ENCODE data around the gene PPP1CB. TPM values are rescaled to one million over a fixed set of nuclear protein-coding genes. Genes with fewer than 3 reads are reported as not detected.
A peak's percentile ranks its signal among the peaks of the same experiment; 100 is the strongest.

Gene PPP1CB
- total RNA-seq, 1 experiment from 2014 or later: 180 TPM

DNA sequence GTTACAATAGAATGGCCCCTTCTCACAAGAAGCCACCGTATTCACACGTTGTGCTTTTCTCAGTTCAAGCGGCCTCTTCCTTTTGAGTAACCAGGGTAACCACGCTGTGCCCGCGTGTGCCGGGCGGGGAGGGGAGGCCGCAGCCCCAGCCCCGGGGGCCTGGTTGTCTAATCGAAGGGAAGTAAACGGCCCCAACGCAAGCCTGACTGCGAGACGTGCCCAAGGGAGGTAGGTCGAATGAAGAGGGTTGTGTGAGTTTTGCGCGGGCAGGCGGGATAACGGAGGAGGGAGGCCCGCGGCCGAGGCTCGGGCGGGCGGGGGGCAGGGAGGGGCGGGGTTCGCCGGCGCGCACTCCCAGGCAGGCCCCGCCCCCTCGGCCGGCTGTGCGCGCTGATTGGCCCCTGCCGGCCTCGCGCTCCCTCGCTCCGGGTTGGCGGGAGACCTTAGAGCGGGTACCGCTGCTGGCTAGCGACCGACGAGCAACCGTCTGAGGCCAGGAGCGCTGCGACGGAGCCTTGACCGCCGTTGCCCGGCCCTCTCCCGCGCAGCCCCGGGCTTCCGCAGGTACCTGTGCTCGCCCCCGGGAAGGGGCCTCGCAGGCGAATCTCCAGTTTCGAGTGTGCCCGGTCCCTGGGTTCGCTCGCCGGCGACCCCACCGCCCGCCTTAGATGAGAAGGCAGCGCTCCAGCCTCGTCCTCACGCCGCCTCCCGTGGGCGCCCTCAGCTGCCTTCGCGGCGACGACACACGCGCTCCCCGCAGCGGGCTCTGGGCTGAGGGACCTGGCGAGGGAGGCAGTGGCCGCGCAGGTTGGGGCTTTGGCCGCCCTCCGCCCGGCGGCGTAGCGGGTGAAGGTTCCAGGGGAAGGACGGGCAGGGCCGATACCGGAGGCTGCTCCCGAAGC, 59.0 kb downstream of the PPP1CB start, which contains the start of gene SPDYA:
TSS of gene SPDYA (plus strand) at position 451 of the 902 bp plus-strand sequence. CDS start 5,181 bp downstream, outside the sequence.
- TF ChIP-seq TCF7L2 (IDR thresholded peaks at IDR 0.05; ENCODE audit: low read depth, low read length): no peak
- TF ChIP-seq POLR2AphosphoS5 (IDR thresholded peaks at IDR 0.05; ENCODE audit: low read depth, low read length): peak; percentile 57; the same call in 1 of the 2 replicates
- Histone ChIP-seq H3K27ac (ENCODE audit: low read length) (0 out of 2 replicates have a peak within 1 kb of the TSS, but pooled peaks have one; percentile 32), H3K4me1 (ENCODE audit: control insufficient read depth, insufficient read depth, low read length) (no peaks in the 10 kb centered on the region), H3K36me3 (ENCODE audit: control insufficient read depth, insufficient read depth, low read length) (no peaks in the 10 kb centered on the region), H3K4me3 (ENCODE audit: low read depth in 2 of 2, low read length in 2 of 2) (peak within 1 kb of the TSS; percentile 34), H3K9me3 (ENCODE audit: control insufficient read depth, insufficient read depth, low read depth, low read length) (no peaks in the 10 kb centered on the region), H3K27me3 (ENCODE audit: control insufficient read depth, insufficient read depth, low read length) (no peaks in the 10 kb centered on the region)
- ChIA-PET POLR2A (no interaction called here), CTCF (no interaction called here)
- in situ Hi-C loops (cut with HindIII; ENCODE audit: low pct_unique_long_range_greater_than_20kb, low sequenced_read_pairs): no loop called here
- DNase-seq (ENCODE audit: low read depth, low spot score) (no peak), ATAC-seq (peak; percentile 79)
- BruUV-seq (replicated peaks): no TSS peak
- intact Hi-C loops (cut with micrococcal nuclease; ENCODE audit: unreplicated experiment): no loop called here

DNA sequence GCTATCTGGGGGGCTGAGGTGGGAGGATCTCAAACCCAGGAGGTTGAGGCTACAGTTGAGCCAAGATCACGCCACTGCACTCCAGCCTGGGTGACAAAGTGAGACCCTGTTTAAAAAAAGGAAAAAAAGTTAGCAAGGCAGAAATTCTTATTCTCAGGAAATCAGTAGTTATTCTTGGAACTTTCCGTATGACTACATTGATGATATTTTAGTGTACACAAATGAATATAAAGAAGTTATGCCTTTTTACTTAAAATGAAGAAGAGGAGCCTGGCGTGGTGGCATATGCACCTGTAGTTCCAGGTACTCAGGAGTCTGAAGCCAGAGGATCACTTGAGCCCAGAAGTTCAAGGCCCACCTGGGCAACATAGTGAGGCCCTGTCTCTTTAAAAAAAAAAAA, 66.4 kb downstream of the PPP1CB start:
- CTCF ChIA-PET: interaction anchor here (0.7 kb wide), 1 partner anchor 15 kb away, joined by 3 read pairs; no protein-coding TSS in a partner anchor
- Histone ChIP-seq H3K27ac (ENCODE audit: low read length) (no peak overlapping the region), H3K4me1 (ENCODE audit: control insufficient read depth, insufficient read depth, low read length) (no peaks in the 10 kb centered on the region), H3K4me3 (ENCODE audit: low read depth in 2 of 2, low read length in 2 of 2) (no peak overlapping the region), H3K27me3 (ENCODE audit: control insufficient read depth, insufficient read depth, low read length) (no peaks in the 10 kb centered on the region), H3K9me3 (ENCODE audit: control insufficient read depth, insufficient read depth, low read depth, low read length) (no peaks in the 10 kb centered on the region), H3K36me3 (ENCODE audit: control insufficient read depth, insufficient read depth, low read length) (no peaks in the 10 kb centered on the region)
- BruUV-seq (replicated peaks): no TSS peak
- TF ChIP-seq, protein P1, sequence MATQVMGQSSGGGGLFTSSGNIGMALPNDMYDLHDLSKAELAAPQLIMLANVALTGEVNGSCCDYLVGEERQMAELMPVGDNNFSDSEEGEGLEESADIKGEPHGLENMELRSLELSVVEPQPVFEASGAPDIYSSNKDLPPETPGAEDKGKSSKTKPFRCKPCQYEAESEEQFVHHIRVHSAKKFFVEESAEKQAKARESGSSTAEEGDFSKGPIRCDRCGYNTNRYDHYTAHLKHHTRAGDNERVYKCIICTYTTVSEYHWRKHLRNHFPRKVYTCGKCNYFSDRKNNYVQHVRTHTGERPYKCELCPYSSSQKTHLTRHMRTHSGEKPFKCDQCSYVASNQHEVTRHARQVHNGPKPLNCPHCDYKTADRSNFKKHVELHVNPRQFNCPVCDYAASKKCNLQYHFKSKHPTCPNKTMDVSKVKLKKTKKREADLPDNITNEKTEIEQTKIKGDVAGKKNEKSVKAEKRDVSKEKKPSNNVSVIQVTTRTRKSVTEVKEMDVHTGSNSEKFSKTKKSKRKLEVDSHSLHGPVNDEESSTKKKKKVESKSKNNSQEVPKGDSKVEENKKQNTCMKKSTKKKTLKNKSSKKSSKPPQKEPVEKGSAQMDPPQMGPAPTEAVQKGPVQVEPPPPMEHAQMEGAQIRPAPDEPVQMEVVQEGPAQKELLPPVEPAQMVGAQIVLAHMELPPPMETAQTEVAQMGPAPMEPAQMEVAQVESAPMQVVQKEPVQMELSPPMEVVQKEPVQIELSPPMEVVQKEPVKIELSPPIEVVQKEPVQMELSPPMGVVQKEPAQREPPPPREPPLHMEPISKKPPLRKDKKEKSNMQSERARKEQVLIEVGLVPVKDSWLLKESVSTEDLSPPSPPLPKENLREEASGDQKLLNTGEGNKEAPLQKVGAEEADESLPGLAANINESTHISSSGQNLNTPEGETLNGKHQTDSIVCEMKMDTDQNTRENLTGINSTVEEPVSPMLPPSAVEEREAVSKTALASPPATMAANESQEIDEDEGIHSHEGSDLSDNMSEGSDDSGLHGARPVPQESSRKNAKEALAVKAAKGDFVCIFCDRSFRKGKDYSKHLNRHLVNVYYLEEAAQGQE (IDR thresholded peaks at IDR 0.05; ENCODE audit: insufficient read depth in 1 of 2, low read depth in 2 of 2, low read length in 1 of 2): no peak
- TF ChIP-seq, protein P2, sequence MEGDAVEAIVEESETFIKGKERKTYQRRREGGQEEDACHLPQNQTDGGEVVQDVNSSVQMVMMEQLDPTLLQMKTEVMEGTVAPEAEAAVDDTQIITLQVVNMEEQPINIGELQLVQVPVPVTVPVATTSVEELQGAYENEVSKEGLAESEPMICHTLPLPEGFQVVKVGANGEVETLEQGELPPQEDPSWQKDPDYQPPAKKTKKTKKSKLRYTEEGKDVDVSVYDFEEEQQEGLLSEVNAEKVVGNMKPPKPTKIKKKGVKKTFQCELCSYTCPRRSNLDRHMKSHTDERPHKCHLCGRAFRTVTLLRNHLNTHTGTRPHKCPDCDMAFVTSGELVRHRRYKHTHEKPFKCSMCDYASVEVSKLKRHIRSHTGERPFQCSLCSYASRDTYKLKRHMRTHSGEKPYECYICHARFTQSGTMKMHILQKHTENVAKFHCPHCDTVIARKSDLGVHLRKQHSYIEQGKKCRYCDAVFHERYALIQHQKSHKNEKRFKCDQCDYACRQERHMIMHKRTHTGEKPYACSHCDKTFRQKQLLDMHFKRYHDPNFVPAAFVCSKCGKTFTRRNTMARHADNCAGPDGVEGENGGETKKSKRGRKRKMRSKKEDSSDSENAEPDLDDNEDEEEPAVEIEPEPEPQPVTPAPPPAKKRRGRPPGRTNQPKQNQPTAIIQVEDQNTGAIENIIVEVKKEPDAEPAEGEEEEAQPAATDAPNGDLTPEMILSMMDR (IDR thresholded peaks at IDR 0.05): no peak
- TF ChIP-seq SIN3A (IDR thresholded peaks at IDR 0.05; ENCODE audit: borderline replicate concordance, insufficient read depth, low read depth, low read length) (no peak), TCF7L2 (IDR thresholded peaks at IDR 0.05; ENCODE audit: low read depth, low read length) (no peak), POLR2AphosphoS5 (IDR thresholded peaks at IDR 0.05; ENCODE audit: low read depth, low read length) (no peak)
- intact Hi-C loops (cut with micrococcal nuclease; ENCODE audit: unreplicated experiment): no loop called here
- in situ Hi-C loops (cut with HindIII; ENCODE audit: low pct_unique_long_range_greater_than_20kb, low sequenced_read_pairs): no loop called here
- DNase-seq (ENCODE audit: low read depth, low spot score): no peak
- POLR2A ChIA-PET: no interaction called here
- ATAC-seq: no peak
